Activated CD8-positive, alpha-beta memory T cell treated with anti-CD3 and anti-CD28 coated beads, Interleukin-2, amount 50 U/mL, for 4 hours (primary cell): Measurements from ENCODE around the gene PPP1R26.
"Not testable (repeated sequence)": the region's sequence is repeated elsewhere in the genome, so short reads cannot be mapped to it uniquely, and the experiment has no call there.

Experiments
- DNase-seq: peaks from one replicate; pipeline ENCODE4 v3.0.0-alpha.2; 2020

Gene PPP1R26

DNA sequence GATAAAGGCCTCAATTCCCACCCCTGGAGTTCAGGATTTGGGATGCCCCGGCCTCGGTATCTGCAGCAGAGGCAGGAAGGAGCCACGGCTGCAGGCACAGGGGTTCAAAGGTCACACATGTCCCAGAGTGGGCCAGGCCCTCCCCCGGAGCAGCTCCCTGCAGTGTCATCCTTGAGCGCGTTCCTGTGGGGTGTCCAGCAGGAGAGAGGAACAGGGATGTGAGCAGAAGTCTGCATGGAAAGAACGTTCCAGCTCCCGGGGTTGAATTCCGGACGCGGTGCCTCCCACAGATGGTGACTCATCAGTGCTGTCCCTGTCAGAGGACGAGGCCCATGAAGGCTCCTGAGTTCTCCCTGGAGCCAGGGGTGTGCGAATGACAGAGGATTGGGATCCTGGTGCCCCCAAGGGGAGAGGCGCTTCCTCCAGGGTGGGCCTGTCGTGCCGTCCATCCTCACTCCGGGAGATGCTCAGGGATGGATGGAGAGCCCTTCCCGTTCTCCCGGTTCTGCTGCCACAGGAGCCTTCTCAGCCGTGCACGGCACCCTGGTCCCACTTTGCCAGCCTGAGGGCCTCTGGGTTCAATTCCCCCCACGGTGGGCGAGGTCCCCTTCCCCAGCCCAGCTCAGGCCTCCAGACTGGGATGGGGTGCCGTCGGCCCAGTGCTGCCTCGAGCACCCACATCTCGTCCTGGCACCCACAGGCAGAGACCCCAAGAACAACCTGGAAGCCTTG is 44.7 kb downstream of the PPP1R26 start:
- DNase-seq, result no peak

- no peak for DNase-seq
Observed at GRCh38 chr9:135525241-135526088, 45.9 kb downstream of the PPP1R26 start.

- no peak for DNase-seq
Observed at GRCh38 chr9:135526089-135526729, 46.6 kb downstream of the PPP1R26 start.

- no peak for DNase-seq
Observed at GRCh38 chr9:135526730-135527571, 47.4 kb downstream of the PPP1R26 start.

DNA sequence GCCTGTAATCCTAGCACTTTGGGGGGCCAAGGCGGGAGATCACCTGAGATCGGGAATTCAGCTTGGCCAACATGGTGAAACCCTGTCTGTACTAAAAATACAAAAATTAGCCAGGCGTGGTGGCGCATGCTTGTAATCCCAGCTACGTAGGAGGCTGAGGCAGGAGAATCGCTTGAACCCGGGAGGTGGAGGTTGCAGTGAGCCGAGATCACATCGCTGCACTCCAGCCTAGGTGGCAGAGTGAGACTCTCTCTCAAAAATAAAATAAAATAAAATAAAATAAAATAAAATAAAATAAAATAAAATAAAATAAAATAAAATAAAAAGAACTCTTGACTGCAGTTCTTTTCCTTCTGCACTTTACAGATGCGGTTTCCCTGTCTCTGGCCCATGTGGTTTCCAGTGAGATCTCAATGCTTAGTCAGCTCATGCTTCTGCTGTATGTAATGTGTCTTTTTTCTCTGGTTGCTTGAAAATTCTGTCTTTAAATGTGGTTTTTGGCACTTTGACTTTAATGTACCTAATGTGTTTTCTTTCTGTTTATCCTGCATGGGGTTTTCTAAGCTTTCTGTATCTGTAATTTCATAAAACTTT is 49.4 kb downstream of the PPP1R26 start:
- not testable (repeated sequence) for DNase-seq

DNA sequence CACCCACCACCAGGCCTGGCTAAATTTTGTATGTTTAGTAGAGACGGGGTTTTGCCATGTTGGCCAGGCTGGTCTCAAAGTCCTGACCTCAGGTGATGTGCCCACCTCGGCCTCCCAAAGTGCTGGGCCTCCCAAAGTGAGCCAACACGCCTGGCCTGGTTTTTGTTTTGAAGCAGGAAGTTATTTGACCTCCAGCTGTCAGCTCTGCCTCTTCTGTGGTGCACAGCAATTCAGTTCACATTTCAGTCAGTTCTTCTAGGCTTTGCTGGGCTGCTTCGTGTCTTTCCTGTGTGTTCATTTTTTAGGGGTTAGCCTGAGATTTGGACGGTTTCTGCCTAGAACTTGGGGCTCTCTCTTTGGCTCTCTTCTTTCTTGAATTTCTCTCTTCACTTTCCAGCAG is 50.6 kb downstream of the PPP1R26 start:
- no peak for DNase-seq

- DNase-seq, result no peak
Observed at GRCh38 chr9:135531096-135531495, 51.5 kb downstream of the PPP1R26 start.

- no peak for DNase-seq
Observed at GRCh38 chr9:135533113-135533512, 53.5 kb downstream of the PPP1R26 start.

DNA sequence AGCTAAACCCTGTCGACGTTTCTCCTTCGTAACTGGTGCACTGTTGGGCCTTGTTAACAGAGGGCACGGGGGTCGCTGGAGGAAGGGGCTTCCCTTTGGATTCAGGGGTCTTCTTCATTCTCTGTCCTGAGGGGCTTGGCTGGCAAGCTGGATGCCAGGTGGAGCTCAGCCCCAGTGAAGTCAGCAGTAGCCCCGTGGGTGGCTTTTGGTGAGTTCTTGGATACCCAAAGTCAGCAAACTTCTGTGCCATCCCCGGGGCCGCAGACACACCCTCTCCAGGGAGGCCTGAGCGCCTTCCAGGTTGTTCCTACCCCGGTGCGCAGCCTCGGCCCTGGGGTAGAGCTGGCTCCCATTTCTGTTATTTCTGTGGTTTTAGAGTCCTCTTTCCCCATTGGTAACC is 54.1 kb downstream of the PPP1R26 start:
- DNase-seq, result no peak

DNA sequence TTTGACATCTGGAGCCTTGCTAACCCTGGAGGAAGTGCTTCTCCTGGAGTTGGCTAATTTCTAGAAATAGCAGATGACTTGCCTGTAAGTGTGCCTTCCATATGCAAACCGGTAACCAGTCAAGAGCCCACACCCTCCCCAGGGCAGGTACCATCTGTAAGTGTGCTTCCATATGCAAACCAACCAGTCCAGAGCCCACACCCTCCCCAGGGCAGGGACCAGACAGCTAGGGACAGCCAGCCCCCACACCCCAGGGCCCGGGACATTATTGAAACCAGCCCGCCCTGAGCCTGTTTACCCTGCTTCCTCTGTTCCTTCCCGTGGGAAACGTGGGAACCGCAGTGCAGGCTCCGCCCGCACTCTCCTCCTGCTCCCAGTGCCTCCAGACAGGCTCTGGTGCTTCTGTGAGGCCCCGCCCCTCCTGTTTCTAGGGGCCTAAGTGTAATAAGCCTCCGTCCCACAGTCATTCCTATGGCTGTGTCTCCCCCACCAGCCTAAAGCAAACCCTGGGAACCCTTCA is 54.7 kb downstream of the PPP1R26 start:
- not testable (repeated sequence) for DNase-seq

- not testable (repeated sequence) for DNase-seq
Observed at GRCh38 chr9:135534826-135535225, 55.2 kb downstream of the PPP1R26 start.

GRCh38 chr9:135535631-135536030 is 56.0 kb downstream of the PPP1R26 start:
- DNase-seq, result not testable (repeated sequence)

- DNase-seq, result no peak
Observed at GRCh38 chr9:135536216-135536615, 56.6 kb downstream of the PPP1R26 start.
